Stimulated activated CD4-positive, alpha-beta T cell treated with anti-CD3 and anti-CD28 coated beads, TNF-alpha, amount 100 ng/mL, for 48 hours (primary cell): Measurements from ENCODE around the gene TRIM56.
"Not testable (repeated sequence)": the region's sequence is repeated elsewhere in the genome, so short reads cannot be mapped to it uniquely, and the experiment has no call there.

Source experiments
- DNase-seq, 3 donors: peaks; one replicate each; pipeline ENCODE4 v3.0.0-alpha.2; 2020; ENCODE audit warnings: low read depth in 3 of 3

TRIM56 gene

GRCh38 chr7:101085162-101085964 lies at the start of gene TRIM56:
Gene TRIM56, plus strand, starts transcription at chr7:101085481. Its CDS starts 1,832 bp downstream, at chr7:101087313.
- peak; percentile 47 to 65 (median 62) for DNase-seq

- no peak for DNase-seq
Measured at GRCh38 chr7:101035941-101036340, 49.3 kb upstream of the TRIM56 start.

GRCh38 chr7:101041283-101041682 lies 44.0 kb upstream of the TRIM56 start:
- DNase-seq = not testable (repeated sequence)

GRCh38 chr7:101058355-101058754 lies 26.9 kb upstream of the TRIM56 start:
- DNase-seq = peak in 2 of 3 donors; percentile 33 to 36

- DNase-seq = no peak
Measured at GRCh38 chr7:101059620-101059942, 25.7 kb upstream of the TRIM56 start.

GRCh38 chr7:101060992-101061391 lies 24.3 kb upstream of the TRIM56 start:
- no peak for DNase-seq

GRCh38 chr7:101064176-101064550 lies 21.1 kb upstream of the TRIM56 start:
- DNase-seq = not testable (repeated sequence)

- not testable (repeated sequence) for DNase-seq
Measured at GRCh38 chr7:101065162-101065561, 20.1 kb upstream of the TRIM56 start.

GRCh38 chr7:101066141-101066832 lies 19.0 kb upstream of the TRIM56 start:
- DNase-seq = no peak

- no peak for DNase-seq
Measured at GRCh38 chr7:101066833-101067177, 18.5 kb upstream of the TRIM56 start.

- DNase-seq = no peak
Measured at GRCh38 chr7:101068401-101068800, 16.9 kb upstream of the TRIM56 start.

GRCh38 chr7:101071362-101072104 lies 13.7 kb upstream of the TRIM56 start:
- DNase-seq = not testable (repeated sequence)

GRCh38 chr7:101075646-101076045 lies 9.6 kb upstream of the TRIM56 start:
- no peak for DNase-seq

GRCh38 chr7:101076183-101076582 lies 9.1 kb upstream of the TRIM56 start:
- DNase-seq = not testable (repeated sequence)

GRCh38 chr7:101077303-101078086 lies 7.8 kb upstream of the TRIM56 start:
- DNase-seq = peak; percentile 70 to 79 (median 77)

- no peak for DNase-seq
Measured at GRCh38 chr7:101081432-101081831, 3.8 kb upstream of the TRIM56 start.

GRCh38 chr7:101084865-101085161 lies 468 bp upstream of the TRIM56 start:
- DNase-seq = no peak

- no peak for DNase-seq
Measured at GRCh38 chr7:101087334-101088068, 2.2 kb downstream of the TRIM56 start.

GRCh38 chr7:101088069-101088425 lies 2.8 kb downstream of the TRIM56 start:
- no peak for DNase-seq

- DNase-seq = no peak
Measured at GRCh38 chr7:101088858-101089529, 3.7 kb downstream of the TRIM56 start.

GRCh38 chr7:101089876-101090275 lies 4.6 kb downstream of the TRIM56 start:
- DNase-seq = no peak
